ENCODE results near the gene UBTD2.
A peak's percentile ranks its signal among the peaks of the same experiment; 100 is the strongest.
"Not testable (repeated sequence)": the region's sequence is repeated elsewhere in the genome, so short reads cannot be mapped to it uniquely, and the experiment has no call there.

UBTD2 gene

GRCh38 chr5:172288465-172288864 is 4.9 kb upstream of the UBTD2 start:
- no peak for ATAC-seq
- TF ChIP-seq RARB (CRISPR knock-in tag; IDR thresholded peaks at IDR 0.05) (no peak), TSHZ2 (CRISPR knock-in tag; IDR thresholded peaks at IDR 0.05) (no peak), ARNTL (CRISPR knock-in tag; IDR thresholded peaks at IDR 0.05; ENCODE audit: borderline replicate concordance, low read depth) (no peak), ZNF8 (CRISPR knock-in tag; IDR thresholded peaks at IDR 0.05) (peak; percentile 20; the same call in 1 of the 2 replicates), BACH2 (CRISPR knock-in tag; IDR thresholded peaks at IDR 0.05; ENCODE audit: borderline replicate concordance) (no peak), TOX (CRISPR knock-in tag; IDR thresholded peaks at IDR 0.05; ENCODE audit: borderline replicate concordance) (no peak), ZNF565 (CRISPR knock-in tag; conservative IDR thresholded peaks at IDR 0.05; ENCODE audit: low read depth) (no peak)

DNA sequence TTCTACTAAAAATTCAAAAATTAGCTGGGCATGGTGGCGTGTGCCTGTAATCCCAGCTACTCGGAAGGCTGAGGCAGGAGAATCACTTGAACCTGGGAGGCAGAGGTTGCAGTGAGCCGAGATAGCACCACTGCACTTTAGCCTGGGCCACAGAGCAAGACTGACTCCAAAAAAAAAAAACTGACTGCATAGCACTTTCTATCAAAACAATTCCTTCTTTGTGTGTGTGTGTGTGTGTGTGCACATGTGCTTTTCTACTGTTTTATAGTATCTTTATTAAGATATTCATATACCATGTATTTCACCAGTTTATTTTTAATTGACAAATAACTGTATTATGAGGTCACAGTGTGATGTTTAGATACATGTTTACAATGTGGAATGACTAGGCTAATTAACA is 3.6 kb upstream of the UBTD2 start:
- ATAC-seq, result not testable (repeated sequence)

- ATAC-seq, result no peak
- TF ChIP-seq OSR1 (CRISPR knock-in tag; IDR thresholded peaks at IDR 0.05), result no peak
- TF ChIP-seq ZNF70 (CRISPR knock-in tag; IDR thresholded peaks at IDR 0.05), result no peak
- TF ChIP-seq CREB5 (CRISPR knock-in tag; IDR thresholded peaks at IDR 0.05; ENCODE audit: low read depth), result no peak
- TF ChIP-seq, protein P1, sequence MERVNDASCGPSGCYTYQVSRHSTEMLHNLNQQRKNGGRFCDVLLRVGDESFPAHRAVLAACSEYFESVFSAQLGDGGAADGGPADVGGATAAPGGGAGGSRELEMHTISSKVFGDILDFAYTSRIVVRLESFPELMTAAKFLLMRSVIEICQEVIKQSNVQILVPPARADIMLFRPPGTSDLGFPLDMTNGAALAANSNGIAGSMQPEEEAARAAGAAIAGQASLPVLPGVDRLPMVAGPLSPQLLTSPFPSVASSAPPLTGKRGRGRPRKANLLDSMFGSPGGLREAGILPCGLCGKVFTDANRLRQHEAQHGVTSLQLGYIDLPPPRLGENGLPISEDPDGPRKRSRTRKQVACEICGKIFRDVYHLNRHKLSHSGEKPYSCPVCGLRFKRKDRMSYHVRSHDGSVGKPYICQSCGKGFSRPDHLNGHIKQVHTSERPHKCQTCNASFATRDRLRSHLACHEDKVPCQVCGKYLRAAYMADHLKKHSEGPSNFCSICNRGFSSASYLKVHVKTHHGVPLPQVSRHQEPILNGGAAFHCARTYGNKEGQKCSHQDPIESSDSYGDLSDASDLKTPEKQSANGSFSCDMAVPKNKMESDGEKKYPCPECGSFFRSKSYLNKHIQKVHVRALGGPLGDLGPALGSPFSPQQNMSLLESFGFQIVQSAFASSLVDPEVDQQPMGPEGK (CRISPR knock-in tag; IDR thresholded peaks at IDR 0.05; ENCODE audit: borderline replicate concordance), result no peak
- no peak for TF ChIP-seq ZNF565 (CRISPR knock-in tag; conservative IDR thresholded peaks at IDR 0.05; ENCODE audit: low read depth)
- TF ChIP-seq ISL1 (CRISPR knock-in tag; IDR thresholded peaks at IDR 0.05), result no peak
- TF ChIP-seq ZFP3 (CRISPR knock-in tag; IDR thresholded peaks at IDR 0.05), result no peak
- TF ChIP-seq ESRRG (CRISPR knock-in tag; IDR thresholded peaks at IDR 0.05), result no peak
- TF ChIP-seq SNAI2 (CRISPR knock-in tag; IDR thresholded peaks at IDR 0.05), result no peak
Measured at GRCh38 chr5:172285226-172286143, 1.9 kb upstream of the UBTD2 start.

DNA sequence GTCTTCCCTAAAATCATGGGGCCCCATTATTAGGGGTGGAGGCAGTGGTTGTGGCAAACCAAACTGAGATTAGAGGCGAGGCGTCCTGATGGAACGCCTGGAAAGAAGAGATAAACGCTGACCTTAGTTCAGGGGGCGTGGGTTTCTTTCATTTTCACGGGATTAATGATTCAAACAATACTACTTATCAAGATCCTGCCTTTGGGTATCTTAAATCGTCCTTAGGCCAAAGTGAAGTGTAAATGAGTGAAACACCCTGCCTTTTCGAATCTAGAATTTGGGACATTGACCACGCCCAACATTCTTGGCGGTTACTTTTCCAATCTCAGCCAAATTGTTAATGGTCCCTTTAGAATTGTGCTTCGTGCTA is 1.0 kb upstream of the UBTD2 start:
- TF ChIP-seq TOX (CRISPR knock-in tag; IDR thresholded peaks at IDR 0.05; ENCODE audit: borderline replicate concordance) (no peak), ZNF70 (CRISPR knock-in tag; IDR thresholded peaks at IDR 0.05) (peak; percentile 71)
- ATAC-seq, result peak; percentile 2

DNA sequence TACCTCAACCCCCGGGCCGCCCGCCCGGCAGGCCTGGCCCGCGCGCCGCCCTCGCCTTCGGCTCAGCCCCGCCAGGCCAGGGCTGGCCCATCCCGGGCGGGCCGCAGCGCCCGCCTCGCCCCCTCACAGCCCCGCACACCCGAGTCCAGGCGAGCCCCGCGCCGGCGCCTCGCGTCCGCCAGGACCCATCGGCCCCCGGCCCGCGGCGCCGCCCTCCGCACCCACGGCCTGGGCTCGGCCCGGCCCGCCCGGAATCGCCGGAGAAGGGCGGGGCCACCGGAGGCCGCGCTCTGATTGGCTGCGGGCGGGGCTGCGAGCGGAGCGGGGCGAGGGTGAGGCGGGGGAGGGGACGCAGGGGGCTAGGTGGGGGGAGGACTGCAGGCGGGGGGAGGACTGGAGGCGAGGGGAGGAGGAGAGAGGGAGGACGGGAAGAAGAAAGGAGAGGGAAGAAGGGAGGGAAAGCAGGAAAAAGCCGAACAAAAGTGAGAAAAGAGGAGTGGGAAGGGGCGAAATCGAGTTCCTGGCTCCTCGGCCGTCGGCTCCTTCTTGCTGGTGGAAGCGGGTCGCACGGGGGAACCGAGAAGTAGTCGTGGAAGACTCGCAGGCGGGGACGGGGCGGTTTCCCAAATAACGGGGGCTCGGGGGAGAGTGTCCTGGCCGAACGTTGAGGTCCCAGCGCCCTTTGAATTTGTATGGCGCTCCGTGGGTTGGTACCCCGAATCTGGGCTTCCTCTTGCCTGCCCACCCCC is 472 bp upstream of the UBTD2 start:
- ATAC-seq, result peak; percentile 80
- TF ChIP-seq SNAI2 (CRISPR knock-in tag; IDR thresholded peaks at IDR 0.05) (no peak), BACH2 (CRISPR knock-in tag; IDR thresholded peaks at IDR 0.05; ENCODE audit: borderline replicate concordance) (no peak), CREB5 (CRISPR knock-in tag; IDR thresholded peaks at IDR 0.05; ENCODE audit: low read depth) (no peak), TSHZ2 (CRISPR knock-in tag; IDR thresholded peaks at IDR 0.05) (no peak), TOX (CRISPR knock-in tag; IDR thresholded peaks at IDR 0.05; ENCODE audit: borderline replicate concordance) (no peak), OSR1 (CRISPR knock-in tag; IDR thresholded peaks at IDR 0.05) (no peak), ISL1 (CRISPR knock-in tag; IDR thresholded peaks at IDR 0.05) (no peak), ESRRG (CRISPR knock-in tag; IDR thresholded peaks at IDR 0.05) (no peak), POU6F1 (CRISPR knock-in tag; IDR thresholded peaks at IDR 0.05; ENCODE audit: borderline replicate concordance, low read depth) (no peak), ARNTL (CRISPR knock-in tag; IDR thresholded peaks at IDR 0.05; ENCODE audit: borderline replicate concordance, low read depth) (no peak), ZFP30 (CRISPR knock-in tag; IDR thresholded peaks at IDR 0.05) (no peak), PPARA (CRISPR knock-in tag; IDR thresholded peaks at IDR 0.05; ENCODE audit: borderline replicate concordance) (no peak), RARB (CRISPR knock-in tag; IDR thresholded peaks at IDR 0.05) (no peak), ZC3H10 (CRISPR knock-in tag; IDR thresholded peaks at IDR 0.05) (no peak)
